Endothelial cell of hepatic sinusoid (primary cell): Measurements from ENCODE around the gene NCAPG.

Source experiments
- in situ Hi-C: cut with HindIII; loops from 2 replicates; pipeline ENCODE4 v1.10.0; 2017; ENCODE audit warnings: low sequenced_read_pairs

NCAPG gene

GRCh38 chr4:17810260-17811077 is at the start of gene NCAPG, which contains the start of gene DCAF16:
NCAPG (plus strand) TSS chr4:17810979; CDS start chr4:17811078, 99 bp downstream.
DCAF16 (minus strand) TSS chr4:17810757; CDS start chr4:17804141, 6,616 bp downstream.
- in situ Hi-C loops: no loop called here

GRCh38 chr4:17761062-17761461 is 49.7 kb upstream of the NCAPG start:
- in situ Hi-C loops: no loop called here

- in situ Hi-C loops: no loop called here
These were observed 48.1 kb upstream of the NCAPG start for GRCh38 chr4:17762726-17763125.

- in situ Hi-C loops: no loop called here
These were observed 47.4 kb upstream of the NCAPG start for GRCh38 chr4:17763416-17763815.

- in situ Hi-C loops: no loop called here
These were observed 46.8 kb upstream of the NCAPG start for GRCh38 chr4:17763931-17764330.

GRCh38 chr4:17765514-17766286 is 45.1 kb upstream of the NCAPG start:
- in situ Hi-C loops: no loop called here

GRCh38 chr4:17766826-17767458 is 43.8 kb upstream of the NCAPG start:
- in situ Hi-C loops: no loop called here

GRCh38 chr4:17769406-17770174 is 41.2 kb upstream of the NCAPG start:
- in situ Hi-C loops: no loop called here

GRCh38 chr4:17770845-17771244 is 39.9 kb upstream of the NCAPG start:
- in situ Hi-C loops: no loop called here

GRCh38 chr4:17771284-17771908 is 39.4 kb upstream of the NCAPG start:
- in situ Hi-C loops: no loop called here

- in situ Hi-C loops: no loop called here
These were observed 37.6 kb upstream of the NCAPG start for GRCh38 chr4:17773135-17773698.

- in situ Hi-C loops: no loop called here
These were observed 32.3 kb upstream of the NCAPG start for GRCh38 chr4:17778431-17778830.

GRCh38 chr4:17780501-17781299 is 30.1 kb upstream of the NCAPG start:
- in situ Hi-C loops: no loop called here

GRCh38 chr4:17781300-17782287 is 29.2 kb upstream of the NCAPG start, which contains the start of gene FAM184B:
FAM184B (minus strand) TSS chr4:17781621; CDS start chr4:17781299, 322 bp downstream.
- in situ Hi-C loops: no loop called here

- in situ Hi-C loops: no loop called here
These were observed 24.9 kb upstream of the NCAPG start for GRCh38 chr4:17785858-17786257.

- in situ Hi-C loops: no loop called here
These were observed 24.2 kb upstream of the NCAPG start for GRCh38 chr4:17786567-17786966.

GRCh38 chr4:17787315-17787714 is 23.5 kb upstream of the NCAPG start:
- in situ Hi-C loops: no loop called here

- in situ Hi-C loops: no loop called here
These were observed 21.8 kb upstream of the NCAPG start for GRCh38 chr4:17788956-17789355.
